HFFc6 (cell line): Measurements from ENCODE around the gene GRHPR. TPM values are rescaled to one million over a fixed set of nuclear protein-coding genes. Genes with fewer than 3 reads are reported as not detected.
"Not testable (repeated sequence)": the region's sequence is repeated elsewhere in the genome, so short reads cannot be mapped to it uniquely, and the experiment has no call there.

Source experiments
- DNase-seq: peaks from one replicate; pipeline ENCODE4 v3.0.0-alpha.2; 2018
- H3K27ac Mint-ChIP-seq: 2 replicates; pipeline ENCODE4 v1.8.0; 2020; ENCODE audit warnings: mild to moderate bottlenecking, mixed read lengths
- H3K27me3 Mint-ChIP-seq: 2 replicates; pipeline ENCODE4 v1.8.0; 2021; ENCODE audit warnings: mild to moderate bottlenecking, moderate library complexity, mixed read lengths; ENCODE audit not compliant: insufficient read depth
- H3K36me3 Mint-ChIP-seq: 2 replicates; pipeline ENCODE4 v1.8.0; 2021; ENCODE audit warnings: low read depth, mixed read lengths
- H3K4me1 Mint-ChIP-seq: 2 replicates; pipeline ENCODE4 v1.8.0; 2020; ENCODE audit warnings: low read depth, mixed read lengths
- H3K4me3 Mint-ChIP-seq: 2 replicates; pipeline ENCODE4 v1.8.0; 2020; ENCODE audit warnings: mild to moderate bottlenecking, moderate library complexity, mixed read lengths
- H3K9me3 Mint-ChIP-seq: 2 replicates; pipeline ENCODE4 v1.8.0; 2020; ENCODE audit warnings: mild to moderate bottlenecking, mixed read lengths
- CTCF ChIP-seq: fragments of 200-600 bp; sonication (generic); IDR thresholded peaks from 2 replicates; pipeline ENCODE4 v1.5.0; 2021; ENCODE audit warnings: antibody characterized with exemption, mild to moderate bottlenecking
- total RNA-seq, 6 experiments: library from RNA; stranded (reverse); fragmentation: NEBNext Ultra II Directional; extraction: Animal tissue kit (Norgen Biotek cat#: 25700); gene quantifications; 2 replicates in 1 of 6; 3 replicates in 5 of 6; pipeline ENCODE4 v1.2.3, GENCODE V29; 2021

Gene GRHPR
- total RNA-seq, 6 experiments from 2014 or later: 106 to 116 (median 111) TPM

GRCh38 chr9:37466037-37466709 lies 43.7 kb downstream of the GRHPR start:
- no peak for TF ChIP-seq CTCF
- H3K4me3 Mint-ChIP-seq: peak overlapping the region; percentile 89
- peaks cover 17% of the 10 kb centered on the region for H3K36me3 Mint-ChIP-seq
- DNase-seq: peak; percentile 69
- H3K27ac Mint-ChIP-seq: peak overlapping the region; percentile 99
- peaks cover 36% of the 10 kb centered on the region for H3K4me1 Mint-ChIP-seq
- H3K27me3 Mint-ChIP-seq: peaks cover 4% of the 10 kb centered on the region; the same call in 1 of the 2 replicates
- H3K9me3 Mint-ChIP-seq: no peaks in the 10 kb centered on the region

GRCh38 chr9:37467530-37467929 lies 45.0 kb downstream of the GRHPR start:
- not testable (repeated sequence) for H3K9me3 Mint-ChIP-seq, H3K27me3 Mint-ChIP-seq, DNase-seq, H3K4me3 Mint-ChIP-seq
- Mint-ChIP-seq H3K36me3 (peaks cover 16% of the 10 kb centered on the region), H3K27ac (peak overlapping the region; percentile 99; the same call in 1 of the 2 replicates), H3K4me1 (peaks cover 38% of the 10 kb centered on the region)

- DNase-seq: no peak
- Mint-ChIP-seq H3K4me1 (peaks cover 32% of the 10 kb centered on the region), H3K36me3 (0 out of 2 replicates have a peak, but pooled peaks cover 5% of the 10 kb centered on the region), H3K27ac (no peak overlapping the region), H3K9me3 (no peaks in the 10 kb centered on the region), H3K27me3 (peaks cover 5% of the 10 kb centered on the region; the same call in 1 of the 2 replicates), H3K4me3 (no peak overlapping the region)
- TF ChIP-seq CTCF: no peak
These were observed 46.1 kb downstream of the GRHPR start for GRCh38 chr9:37468620-37469019.

GRCh38 chr9:37471942-37472684 lies 49.6 kb downstream of the GRHPR start:
- Mint-ChIP-seq H3K27me3 (peaks cover 8% of the 10 kb centered on the region), H3K4me1 (peaks cover 18% of the 10 kb centered on the region), H3K36me3 (peaks cover 5% of the 10 kb centered on the region; the same call in 1 of the 2 replicates), H3K4me3 (peak overlapping the region; percentile 90), H3K27ac (peak overlapping the region; percentile 94), H3K9me3 (no peaks in the 10 kb centered on the region; the same call in 1 of the 2 replicates)
- peak; percentile 97 for DNase-seq
- no peak for TF ChIP-seq CTCF

- H3K36me3 Mint-ChIP-seq, H3K4me3 Mint-ChIP-seq, DNase-seq, H3K9me3 Mint-ChIP-seq, H3K27ac Mint-ChIP-seq: not testable (repeated sequence)
- Mint-ChIP-seq H3K4me1 (peaks cover 26% of the 10 kb centered on the region), H3K27me3 (peaks cover 16% of the 10 kb centered on the region)
These were observed 51.5 kb downstream of the GRHPR start for GRCh38 chr9:37473982-37474381.

GRCh38 chr9:37474438-37474837 lies 51.9 kb downstream of the GRHPR start:
- Mint-ChIP-seq H3K27ac (no peak overlapping the region), H3K4me3 (no peak overlapping the region), H3K9me3 (no peaks in the 10 kb centered on the region; the same call in 1 of the 2 replicates), H3K27me3 (peaks cover 20% of the 10 kb centered on the region), H3K4me1 (peaks cover 26% of the 10 kb centered on the region), H3K36me3 (peaks cover 5% of the 10 kb centered on the region; the same call in 1 of the 2 replicates)
- no peak for DNase-seq
- no peak for TF ChIP-seq CTCF
